Naive B cell (primary cell): ENCODE measurements around the gene CCDC9. TPM values are rescaled to one million over a fixed set of nuclear protein-coding genes. Genes with fewer than 3 reads are reported as not detected.
A peak's percentile ranks its signal among the peaks of the same experiment; 100 is the strongest.
"Not testable (repeated sequence)": the region's sequence is repeated elsewhere in the genome, so short reads cannot be mapped to it uniquely, and the experiment has no call there.

Source experiments
- ATAC-seq, 2 donors: fragments of 150-1000 bp; cut with Tn5 transposase; 2 replicates each; pipeline ENCODE4 v1.10.0; 2021; ENCODE audit warnings: low read depth in 2 of 2, mild to moderate bottlenecking in 2 of 2, moderate library complexity in 2 of 2
- DNase-seq: peaks from one replicate; pipeline ENCODE4 v3.0.0; 2022
- H3K27ac Mint-ChIP-seq, 6 donors: one replicate each; pipeline ENCODE4 v1.8.0; 2020 to 2022; ENCODE audit warnings: mild to moderate bottlenecking in 6 of 6, mixed read lengths in 6 of 6, moderate library complexity in 5 of 6, inconsistent platforms in 2 of 6
- H3K27me3 Mint-ChIP-seq, 3 donors: one replicate each; pipeline ENCODE4 v1.8.0; 2021 to 2022; ENCODE audit warnings: mixed read lengths in 3 of 3, mild to moderate bottlenecking in 1 of 3
- H3K36me3 Mint-ChIP-seq, 2 donors: one replicate each; pipeline ENCODE4 v1.8.0; 2020 to 2022; ENCODE audit warnings: mixed read lengths in 2 of 2, inconsistent platforms in 1 of 2, mild to moderate bottlenecking in 1 of 2
- H3K4me1 Mint-ChIP-seq, 3 donors: one replicate each; pipeline ENCODE4 v1.8.0; 2020 to 2022; ENCODE audit warnings: mixed read lengths in 3 of 3, inconsistent platforms in 1 of 3, mild to moderate bottlenecking in 1 of 3, moderate library complexity in 1 of 3
- H3K4me3 Mint-ChIP-seq, 8 donors: one replicate each; pipeline ENCODE4 v1.8.0; 2020 to 2022; ENCODE audit warnings: mild to moderate bottlenecking in 8 of 8, mixed read lengths in 8 of 8, moderate library complexity in 8 of 8, inconsistent platforms in 2 of 8
- H3K9me3 Mint-ChIP-seq, 7 donors: one replicate each; pipeline ENCODE4 v1.8.0; 2020 to 2022; ENCODE audit warnings: mixed read lengths in 7 of 7, mild to moderate bottlenecking in 5 of 7, inconsistent platforms in 2 of 7, moderate library complexity in 1 of 7
- polyA plus RNA-seq, 6 donors: library from polyadenylated mRNA; unstranded; fragments of 300-500 nt; fragmentation: Illumina TruSeq; gene quantifications; one replicate each; pipeline ENCODE4 v1.2.3, GENCODE V29; 2021; ENCODE audit warnings: low read depth in 6 of 6

The CCDC9 gene
- polyA plus RNA-seq, 6 donors from 2014 or later: 7.8 to 13.2 (median 8.8) TPM

DNA sequence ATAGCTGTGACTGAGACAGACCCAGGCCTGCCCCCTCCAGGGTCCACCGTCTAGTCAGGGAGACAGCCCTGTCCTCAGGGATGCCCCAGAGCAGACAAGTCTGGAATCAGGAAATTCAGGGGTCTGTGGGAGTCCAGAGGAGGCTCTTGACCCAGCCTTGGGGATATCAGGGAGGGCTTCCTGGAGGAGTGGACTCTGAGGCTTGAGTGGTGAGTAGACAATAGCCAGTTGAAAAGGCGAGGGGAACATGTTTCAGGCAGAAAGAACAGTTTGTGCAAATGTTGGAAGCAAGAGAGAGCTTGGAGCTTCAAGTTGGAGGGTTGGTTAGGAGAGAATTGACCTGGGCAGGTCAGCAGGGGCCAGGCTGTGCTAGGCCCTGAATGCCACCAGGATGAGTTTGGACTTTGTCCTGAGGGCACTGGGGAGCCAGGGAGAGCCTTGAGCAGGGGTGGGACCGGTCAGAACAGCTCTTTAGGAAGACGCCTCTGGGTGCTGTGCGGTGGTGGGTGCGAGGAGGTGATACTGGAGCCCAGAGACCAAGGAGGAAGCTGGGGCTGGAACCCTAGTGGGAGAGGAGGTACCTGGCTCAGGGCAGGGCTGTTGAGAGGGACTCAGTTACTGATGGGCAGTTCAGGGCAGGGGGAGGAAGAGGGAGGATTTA is 2.7 kb downstream of the CCDC9 start:
- H3K27ac Mint-ChIP-seq: peak overlapping the region in 3 of 6 donors; percentile 67 to 79 (median 78)
- peak overlapping the region; percentile 13 to 98 (median 83) for H3K4me3 Mint-ChIP-seq
- H3K36me3 Mint-ChIP-seq: peaks cover under 1 to 31% of the 10 kb centered on the region in 2 donors
- DNase-seq (no peak), ATAC-seq (no peak)
- H3K27me3 Mint-ChIP-seq: no peaks in the 10 kb centered on the region
- H3K9me3 Mint-ChIP-seq: peaks cover 0 to 3% (median 0%) of the 10 kb centered on the region in 7 donors
- H3K4me1 Mint-ChIP-seq: peaks cover 41 to 58% (median 43%) of the 10 kb centered on the region in 3 donors

DNA sequence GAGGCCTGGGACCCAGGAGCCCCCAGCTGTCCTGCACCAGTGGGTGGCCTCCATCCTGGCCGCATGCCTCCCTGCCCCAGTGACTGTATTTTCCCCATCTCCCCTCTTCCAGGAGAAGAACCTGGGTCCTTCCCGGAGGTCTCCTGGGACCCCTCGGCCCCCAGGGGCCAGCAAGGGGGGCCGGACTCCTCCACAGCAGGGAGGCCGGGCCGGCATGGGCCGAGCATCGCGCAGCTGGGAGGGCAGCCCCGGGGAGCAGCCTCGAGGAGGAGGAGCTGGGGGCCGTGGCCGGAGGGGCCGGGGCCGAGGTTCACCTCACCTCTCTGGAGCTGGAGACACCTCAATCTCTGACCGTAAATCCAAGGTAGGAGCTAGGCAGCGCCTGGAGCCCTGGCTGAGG is 4.2 kb downstream of the CCDC9 start:
- no peak for ATAC-seq
- no peaks in the 10 kb centered on the region for H3K27me3 Mint-ChIP-seq
- DNase-seq: no peak
- H3K36me3 Mint-ChIP-seq: peaks cover 4 to 31% of the 10 kb centered on the region in 2 donors
- H3K4me1 Mint-ChIP-seq: peaks cover 41 to 56% (median 43%) of the 10 kb centered on the region in 3 donors
- peaks cover 0 to 3% (median 0%) of the 10 kb centered on the region in 7 donors for H3K9me3 Mint-ChIP-seq
- no peak overlapping the region for H3K4me3 Mint-ChIP-seq
- H3K27ac Mint-ChIP-seq: peak overlapping the region in 1 of 6 donors; percentile 78

DNA sequence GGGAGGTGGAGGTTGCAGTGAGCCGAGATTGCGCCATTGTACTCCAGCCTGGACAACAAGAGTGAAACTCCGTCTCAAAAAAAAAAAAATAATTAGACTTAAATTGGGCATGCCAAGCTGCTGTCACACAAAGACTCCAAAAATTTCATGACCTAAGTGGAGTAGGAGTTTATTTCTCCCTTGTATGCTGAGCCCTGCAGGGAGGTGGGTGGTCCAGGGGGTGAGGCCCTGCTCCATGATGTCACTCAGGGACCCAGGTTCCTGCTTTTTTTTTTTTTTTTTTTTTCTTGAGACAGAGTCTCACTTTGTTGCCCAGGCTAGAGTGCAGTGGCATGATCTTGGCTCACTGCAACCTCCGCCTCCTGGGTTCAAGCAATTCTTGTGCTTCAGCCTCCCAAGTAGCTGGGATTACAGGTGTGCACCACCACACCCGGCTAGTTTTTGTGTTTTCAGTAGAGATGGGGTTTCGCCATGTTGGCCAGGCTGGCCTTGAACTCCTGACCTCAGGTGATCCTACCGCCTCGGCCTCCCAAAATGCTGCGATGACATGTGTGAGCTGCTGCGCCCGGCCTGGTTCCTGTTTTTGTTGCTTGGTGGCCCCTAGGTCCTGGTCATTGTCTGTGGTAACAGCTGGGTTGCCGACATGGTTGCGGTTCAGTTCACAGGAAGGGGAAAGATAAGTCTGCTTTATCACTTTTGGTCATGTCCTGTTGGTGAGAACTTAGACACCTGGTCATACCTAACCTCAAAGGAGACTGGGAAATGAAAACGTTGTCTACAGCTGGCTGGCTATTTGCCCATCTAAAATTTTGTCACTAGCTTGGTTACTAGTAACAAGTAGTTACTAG is 5.8 kb downstream of the CCDC9 start:
- Mint-ChIP-seq H3K4me3 (peak overlapping the region in 4 of 8 donors; percentile 42 to 73 (median 54)), H3K27ac (peak overlapping the region; percentile 76 to 96 (median 88)), H3K4me1 (peaks cover 34 to 44% (median 36%) of the 10 kb centered on the region in 3 donors), H3K36me3 (peaks cover 4 to 31% of the 10 kb centered on the region in 2 donors)
- not testable (repeated sequence) for H3K9me3 Mint-ChIP-seq, H3K27me3 Mint-ChIP-seq
- DNase-seq (peak; percentile 62), ATAC-seq (peak; percentile 82 to 91)

DNA sequence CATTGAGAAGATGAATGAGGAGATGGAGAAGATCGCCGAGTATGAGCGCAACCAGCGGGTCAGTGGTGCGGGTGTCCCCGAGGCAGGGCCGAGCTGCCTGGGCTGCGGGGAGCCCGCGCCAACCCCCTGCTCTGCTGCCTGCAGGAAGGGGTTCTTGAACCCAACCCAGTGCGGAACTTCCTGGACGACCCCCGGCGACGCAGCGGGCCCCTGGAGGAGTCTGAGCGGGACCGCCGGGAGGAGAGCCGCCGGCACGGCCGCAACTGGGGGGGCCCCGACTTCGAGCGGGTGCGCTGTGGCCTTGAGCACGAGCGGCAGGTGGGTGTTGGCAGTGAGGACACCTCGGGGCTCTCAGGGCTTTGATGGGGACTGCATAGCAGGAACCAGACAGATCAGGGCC is 8.3 kb downstream of the CCDC9 start:
- DNase-seq: no peak
- Mint-ChIP-seq H3K27ac (no peak overlapping the region), H3K27me3 (no peaks in the 10 kb centered on the region)

DNA sequence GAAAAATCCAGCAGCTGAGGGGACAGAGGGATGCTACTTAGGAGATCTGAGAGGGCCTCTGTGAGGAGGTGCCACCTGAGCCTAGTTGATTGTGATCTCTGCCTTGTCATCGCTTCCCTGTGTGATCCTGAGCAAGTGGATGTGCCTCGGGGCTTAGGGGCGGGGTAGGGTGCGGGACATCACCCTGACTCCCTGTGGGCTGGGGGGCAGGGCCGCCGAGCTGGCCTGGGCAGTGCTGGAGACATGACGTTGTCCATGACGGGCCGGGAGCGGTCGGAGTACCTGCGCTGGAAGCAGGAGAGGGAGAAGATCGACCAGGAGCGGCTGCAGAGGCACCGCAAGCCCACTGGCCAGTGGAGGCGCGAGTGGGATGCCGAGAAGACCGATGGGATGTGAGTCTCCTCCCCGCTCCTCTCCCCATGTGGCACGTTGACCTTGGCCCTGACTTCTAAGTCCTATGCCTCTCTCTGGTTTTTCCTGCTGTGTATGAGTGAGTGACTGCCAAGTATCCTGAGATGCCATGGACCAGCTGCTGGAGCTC is 10.1 kb downstream of the CCDC9 start:
- Mint-ChIP-seq H3K4me3 (peak overlapping the region in 1 of 8 donors; percentile 29), H3K9me3 (no peaks in the 10 kb centered on the region), H3K4me1 (peaks cover 8 to 12% (median 9%) of the 10 kb centered on the region in 3 donors), H3K27me3 (no peaks in the 10 kb centered on the region), H3K36me3 (peaks cover 9 to 13% of the 10 kb centered on the region in 2 donors), H3K27ac (peak overlapping the region in 1 of 6 donors; percentile 69)
- no peak for DNase-seq
- no peak for ATAC-seq

More for the DNA sequence above, 8.3 kb downstream of the CCDC9 start:
- Mint-ChIP-seq H3K9me3 (peaks cover 0 to 2% (median 0%) of the 10 kb centered on the region in 7 donors), H3K4me3 (no peak overlapping the region), H3K4me1 (peaks cover 13 to 22% (median 16%) of the 10 kb centered on the region in 3 donors), H3K36me3 (peaks cover 9 to 18% of the 10 kb centered on the region in 2 donors)
- ATAC-seq: no peak

DNA sequence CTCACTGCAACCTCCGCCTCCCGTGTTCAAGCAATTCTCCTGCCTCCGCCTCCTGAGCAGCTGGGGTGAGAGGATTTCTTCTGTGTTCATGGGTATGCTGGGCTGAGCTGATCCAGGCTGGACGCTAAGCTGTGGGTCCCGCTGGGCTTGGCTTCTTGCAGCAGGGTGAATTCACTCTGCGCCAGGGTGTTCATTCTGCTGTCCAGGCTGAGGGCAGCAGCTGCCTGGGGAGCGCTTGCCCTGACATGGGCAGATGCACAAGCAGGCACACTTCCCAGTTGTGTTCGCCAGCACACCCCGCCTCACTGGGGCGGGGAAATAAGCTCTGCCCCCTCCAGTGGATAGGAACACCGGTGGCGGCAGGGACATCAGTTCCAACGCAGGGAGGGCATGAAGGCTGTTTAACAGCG is 11.0 kb downstream of the CCDC9 start:
- Mint-ChIP-seq H3K36me3 (peaks cover 9 to 13% of the 10 kb centered on the region in 2 donors), H3K4me1 (peaks cover 9 to 19% (median 10%) of the 10 kb centered on the region in 3 donors), H3K27ac (no peak overlapping the region), H3K27me3 (no peaks in the 10 kb centered on the region), H3K4me3 (no peak overlapping the region), H3K9me3 (no peaks in the 10 kb centered on the region)
- no peak for ATAC-seq
- DNase-seq: no peak

DNA sequence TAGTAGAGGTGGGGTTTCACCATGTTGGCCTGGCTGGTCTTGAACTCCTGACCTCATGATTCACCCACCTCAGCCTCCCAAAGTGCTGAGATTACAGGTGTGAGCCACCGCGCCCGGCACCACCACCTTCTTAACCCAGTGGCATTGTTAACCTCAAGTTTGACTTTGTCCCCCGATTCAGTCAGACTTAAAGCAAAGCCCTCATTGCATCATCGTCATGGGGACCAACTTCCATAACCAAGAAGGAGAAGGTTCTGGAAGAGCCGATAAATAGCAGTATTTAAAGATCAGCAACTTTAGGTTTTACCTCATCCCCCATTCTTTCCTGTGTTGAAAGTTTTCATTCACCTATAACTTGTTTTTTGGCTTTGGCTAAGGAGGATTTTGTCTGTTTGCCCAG is 11.7 kb downstream of the CCDC9 start:
- peak overlapping the region in 1 of 8 donors; percentile 47 for H3K4me3 Mint-ChIP-seq
- H3K36me3 Mint-ChIP-seq: peaks cover 9 to 13% of the 10 kb centered on the region in 2 donors
- DNase-seq (no peak), ATAC-seq (no peak)
- H3K27ac Mint-ChIP-seq: no peak overlapping the region
- no peaks in the 10 kb centered on the region for H3K27me3 Mint-ChIP-seq
- no peaks in the 10 kb centered on the region for H3K9me3 Mint-ChIP-seq
- peaks cover 11 to 25% (median 14%) of the 10 kb centered on the region in 3 donors for H3K4me1 Mint-ChIP-seq

DNA sequence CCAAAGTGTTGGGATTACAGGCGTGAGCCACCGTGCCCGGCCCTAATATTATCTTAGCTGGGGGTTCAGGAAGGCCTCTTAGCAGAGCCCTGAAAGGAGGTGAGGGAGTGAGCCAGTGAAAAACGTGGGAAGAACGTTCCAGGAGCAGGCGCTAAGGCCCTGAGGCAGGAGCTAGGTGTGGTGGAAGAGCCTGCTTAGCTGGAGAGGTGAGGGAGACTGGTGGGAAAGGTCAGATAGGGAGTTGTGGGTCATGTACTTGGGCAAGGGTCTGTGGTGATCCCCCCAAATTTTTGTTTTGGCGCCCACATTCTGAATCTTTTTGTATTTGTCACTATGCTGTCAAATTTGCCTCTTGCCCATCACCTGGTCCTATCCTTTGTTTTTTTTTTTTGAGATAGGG is 13.3 kb downstream of the CCDC9 start:
- H3K4me3 Mint-ChIP-seq: peak overlapping the region in 2 of 8 donors; percentile 48 to 54
- ATAC-seq (no peak), DNase-seq (no peak)
- H3K27me3 Mint-ChIP-seq: no peaks in the 10 kb centered on the region
- peak overlapping the region in 1 of 6 donors; percentile 3 for H3K27ac Mint-ChIP-seq
- peaks cover 4 to 13% of the 10 kb centered on the region in 2 donors for H3K36me3 Mint-ChIP-seq
- no peaks in the 10 kb centered on the region for H3K9me3 Mint-ChIP-seq
- peaks cover 11 to 27% (median 21%) of the 10 kb centered on the region in 3 donors for H3K4me1 Mint-ChIP-seq

DNA sequence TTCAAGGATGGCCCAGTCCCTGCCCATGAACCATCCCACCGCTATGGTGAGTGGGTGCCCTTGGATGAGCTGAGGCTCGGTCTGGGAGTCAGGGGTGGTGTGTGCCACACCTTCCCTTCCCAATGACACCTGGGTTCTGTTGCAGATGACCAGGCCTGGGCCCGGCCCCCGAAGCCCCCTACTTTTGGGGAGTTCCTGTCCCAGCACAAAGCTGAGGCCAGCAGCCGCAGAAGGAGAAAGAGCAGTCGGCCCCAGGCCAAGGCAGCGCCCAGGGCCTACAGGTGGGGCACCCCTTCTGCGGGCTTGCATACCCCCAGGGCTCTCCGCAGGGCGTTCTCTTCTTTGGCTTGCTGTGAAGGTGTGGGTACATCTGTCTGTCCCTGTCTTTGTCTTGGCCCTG is 14.1 kb downstream of the CCDC9 start:
- H3K27ac Mint-ChIP-seq: peak overlapping the region in 1 of 6 donors; percentile 17

DNA sequence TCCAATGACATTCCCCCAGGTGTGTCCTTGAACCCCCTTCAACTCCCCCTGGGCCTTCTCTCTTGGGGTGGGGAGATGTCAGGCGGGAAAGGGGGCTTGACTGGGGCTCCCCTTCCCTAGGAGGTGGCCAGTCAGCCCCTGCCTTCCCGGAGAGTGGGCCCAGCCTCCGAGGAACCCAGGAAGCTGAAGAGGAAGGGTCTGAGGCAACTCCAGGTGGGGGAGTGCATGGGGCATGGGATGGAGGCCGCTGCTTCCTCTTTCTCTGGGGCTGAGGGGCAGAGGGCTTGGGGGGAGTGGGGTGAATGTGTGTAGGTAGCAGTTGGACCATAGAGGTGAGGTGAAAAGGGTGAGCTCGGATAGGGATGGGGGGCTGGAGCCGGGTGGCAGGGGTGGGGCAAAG is 15.6 kb downstream of the CCDC9 start:
- DNase-seq: no peak
- Mint-ChIP-seq H3K4me3 (peak overlapping the region in 6 of 8 donors; percentile 87 to 99 (median 95)), H3K9me3 (no peaks in the 10 kb centered on the region), H3K27ac (peak overlapping the region in 3 of 6 donors; percentile 37 to 98 (median 91)), H3K36me3 (peaks cover 4 to 13% of the 10 kb centered on the region in 2 donors), H3K4me1 (peaks cover 24 to 39% (median 29%) of the 10 kb centered on the region in 3 donors), H3K27me3 (no peaks in the 10 kb centered on the region)
- no peak for ATAC-seq

More for the DNA sequence above, 14.1 kb downstream of the CCDC9 start:
- Mint-ChIP-seq H3K36me3 (peaks cover 4 to 13% of the 10 kb centered on the region in 2 donors), H3K4me3 (peak overlapping the region in 2 of 8 donors; percentile 59 to 65), H3K4me1 (peaks cover 14 to 31% (median 25%) of the 10 kb centered on the region in 3 donors), H3K9me3 (no peaks in the 10 kb centered on the region), H3K27me3 (no peaks in the 10 kb centered on the region)
- ATAC-seq: no peak
- DNase-seq: no peak

DNA sequence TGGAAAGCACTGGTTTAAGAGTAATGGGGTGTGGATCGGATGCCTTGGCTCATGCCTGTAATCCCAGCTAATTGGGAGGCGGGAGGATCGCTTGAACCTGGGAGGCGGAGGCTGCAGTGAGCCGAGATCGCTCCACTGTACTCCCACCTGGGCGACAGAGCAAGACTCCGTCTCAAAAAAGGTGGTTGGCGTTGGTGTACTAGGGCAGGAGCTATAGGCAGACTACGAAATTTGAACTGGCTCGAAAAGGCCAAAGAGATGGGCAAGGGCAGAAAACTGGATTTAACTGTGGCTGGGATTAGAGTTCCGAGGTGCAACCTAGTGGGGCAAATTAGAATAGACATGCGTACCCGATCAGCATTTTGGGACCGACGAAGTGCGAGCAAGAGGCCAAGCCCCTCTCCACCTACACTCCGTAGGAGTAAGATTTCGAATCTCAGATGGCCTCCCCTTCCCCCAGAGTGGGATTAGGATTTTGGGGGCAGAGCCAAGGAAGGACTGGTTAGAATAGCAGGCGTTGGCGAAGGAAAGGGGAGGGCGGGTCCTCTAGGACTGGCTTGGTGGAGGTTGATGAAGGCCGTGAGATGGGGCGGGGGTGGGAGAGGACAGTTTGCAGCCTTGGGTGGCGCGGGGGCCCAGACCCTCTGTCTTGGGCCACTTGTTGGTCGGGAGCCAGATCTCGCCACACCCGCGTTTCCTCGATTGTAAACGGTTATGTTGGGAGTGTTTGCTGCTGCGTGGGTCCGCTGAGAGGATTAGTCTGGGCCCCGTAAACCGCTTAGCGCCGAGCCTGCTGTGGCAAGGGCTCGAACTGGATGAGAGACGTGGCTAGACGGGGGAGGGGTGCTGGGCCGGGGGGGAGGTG is 16.4 kb downstream of the CCDC9 start:
- no peak for DNase-seq
- H3K9me3 Mint-ChIP-seq: no peaks in the 10 kb centered on the region
- no peaks in the 10 kb centered on the region for H3K27me3 Mint-ChIP-seq
- ATAC-seq: no peak
- H3K4me1 Mint-ChIP-seq: peaks cover 27 to 39% (median 30%) of the 10 kb centered on the region in 3 donors
- H3K4me3 Mint-ChIP-seq: peak overlapping the region; percentile 87 to 99 (median 95)
- H3K27ac Mint-ChIP-seq: peak overlapping the region; percentile 68 to 98 (median 90)
- peaks cover 4 to 13% of the 10 kb centered on the region in 2 donors for H3K36me3 Mint-ChIP-seq

DNA sequence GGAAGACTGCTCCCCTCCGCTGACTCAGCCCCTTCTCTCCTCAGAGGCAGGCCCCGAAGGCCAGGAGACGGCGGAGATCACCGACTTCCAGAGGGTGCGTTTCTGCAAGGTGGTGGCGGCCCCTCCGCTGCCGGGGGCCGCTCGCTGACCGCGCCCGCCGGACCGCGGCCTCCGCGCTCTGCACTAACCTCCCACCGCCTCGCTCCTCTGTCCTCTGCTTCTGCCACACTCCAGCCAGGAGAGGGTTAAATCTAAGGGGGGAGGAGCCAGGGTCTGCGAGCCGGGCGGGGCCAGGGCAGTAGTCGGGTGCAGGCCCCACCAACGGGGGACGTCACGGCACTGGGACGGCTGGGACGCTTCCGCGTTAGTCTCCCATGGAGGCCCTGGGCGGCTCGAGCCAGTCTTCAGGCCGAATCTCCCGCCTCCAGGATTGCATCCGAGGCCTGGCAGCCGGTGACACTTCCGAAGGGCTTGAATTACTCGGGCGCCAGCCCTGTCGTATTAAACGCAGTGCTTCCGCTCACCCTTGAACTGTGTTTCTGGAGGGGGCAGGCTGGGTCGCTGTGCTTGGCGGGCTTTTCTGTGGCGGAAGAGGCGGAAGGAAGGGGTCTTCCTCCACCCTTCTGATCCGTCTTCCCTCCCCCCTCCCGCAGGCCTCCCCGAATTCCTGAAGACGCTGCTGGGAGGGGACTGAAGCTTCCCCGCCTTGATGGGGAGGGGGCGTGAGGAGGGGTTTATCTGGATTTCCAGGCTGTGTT is 17.2 kb downstream of the CCDC9 start:
- ATAC-seq (peak; percentile 58 to 63), DNase-seq (peak; percentile 87)
- H3K4me1 Mint-ChIP-seq: peaks cover 32 to 39% (median 37%) of the 10 kb centered on the region in 3 donors
- no peaks in the 10 kb centered on the region for H3K27me3 Mint-ChIP-seq
- H3K36me3 Mint-ChIP-seq: peaks cover 4 to 13% of the 10 kb centered on the region in 2 donors
- peak overlapping the region; percentile 98 to 99 (median 99) for H3K27ac Mint-ChIP-seq
- H3K9me3 Mint-ChIP-seq: no peaks in the 10 kb centered on the region
- H3K4me3 Mint-ChIP-seq: peak overlapping the region; percentile 94 to 99 (median 97)
